Thyroid gland (tissue), 4 donors: ENCODE data around the gene PLCB4.

Source experiments
- POLR2A ChIP-seq, 2 donors: fragments of 450-650 bp; IDR thresholded peaks; one replicate each; pipeline ENCODE4 v1.6.1; 2017; ENCODE audit warnings: antibody characterized with exemption in 2 of 2, mild to moderate bottlenecking in 2 of 2, moderate library complexity in 1 of 2
- TF ChIP-seq, protein P1 (sequence below), 6 experiments: fragments of 200-600 bp in 3 of 6; fragments of 450-650 bp in 3 of 6; sonication (generic) in 3 of 6; IDR thresholded peaks; one replicate each; pipeline ENCODE4 v1.5.1; 2016 to 2019; ENCODE audit warnings: antibody characterized with exemption in 6 of 6, mild to moderate bottlenecking in 2 of 6, inconsistent platforms in 1 of 6, moderate library complexity in 1 of 6

DNA sequence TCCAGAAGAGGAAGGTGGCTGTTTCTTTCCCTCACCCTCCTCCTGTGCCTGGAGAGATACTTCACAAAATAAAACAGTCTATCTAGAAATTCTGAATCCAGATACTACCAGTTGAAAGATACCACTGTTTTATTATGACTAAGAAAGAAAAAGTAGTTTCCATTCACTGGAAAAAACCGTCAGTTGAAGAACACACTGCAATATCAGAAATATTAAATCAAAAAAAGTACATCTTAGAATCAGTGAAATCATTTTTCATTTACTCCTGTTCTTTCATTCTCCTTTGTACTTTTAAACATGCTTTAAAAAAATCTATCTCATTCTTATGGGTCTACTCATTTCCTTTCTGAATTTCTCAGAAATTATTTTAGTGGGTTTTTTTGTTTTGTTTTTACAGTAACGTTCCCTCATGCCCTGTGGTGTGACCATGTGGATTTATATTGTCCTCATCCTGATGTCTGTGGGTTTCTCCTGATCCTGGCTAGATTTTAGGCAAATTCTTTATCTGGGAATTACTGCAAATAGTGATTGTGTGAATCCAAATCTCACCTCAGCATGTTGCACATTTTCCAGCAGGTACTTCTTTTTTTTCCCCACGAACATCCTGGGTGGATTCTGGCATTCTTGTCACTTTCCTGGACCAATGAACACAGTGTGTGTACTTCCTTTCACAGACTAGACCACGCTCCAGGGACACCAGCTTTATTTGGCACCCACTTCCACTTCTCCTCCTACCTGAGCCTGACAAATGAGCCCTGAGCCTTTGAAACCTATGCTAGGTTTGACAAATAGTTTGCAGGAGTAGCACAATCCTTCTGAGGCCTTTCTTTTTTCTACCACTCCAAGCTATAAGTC is 331.5 kb downstream of the PLCB4 start:
- no peak for TF ChIP-seq POLR2A (IDR thresholded peaks at IDR 0.05)
- TF ChIP-seq, protein P1, sequence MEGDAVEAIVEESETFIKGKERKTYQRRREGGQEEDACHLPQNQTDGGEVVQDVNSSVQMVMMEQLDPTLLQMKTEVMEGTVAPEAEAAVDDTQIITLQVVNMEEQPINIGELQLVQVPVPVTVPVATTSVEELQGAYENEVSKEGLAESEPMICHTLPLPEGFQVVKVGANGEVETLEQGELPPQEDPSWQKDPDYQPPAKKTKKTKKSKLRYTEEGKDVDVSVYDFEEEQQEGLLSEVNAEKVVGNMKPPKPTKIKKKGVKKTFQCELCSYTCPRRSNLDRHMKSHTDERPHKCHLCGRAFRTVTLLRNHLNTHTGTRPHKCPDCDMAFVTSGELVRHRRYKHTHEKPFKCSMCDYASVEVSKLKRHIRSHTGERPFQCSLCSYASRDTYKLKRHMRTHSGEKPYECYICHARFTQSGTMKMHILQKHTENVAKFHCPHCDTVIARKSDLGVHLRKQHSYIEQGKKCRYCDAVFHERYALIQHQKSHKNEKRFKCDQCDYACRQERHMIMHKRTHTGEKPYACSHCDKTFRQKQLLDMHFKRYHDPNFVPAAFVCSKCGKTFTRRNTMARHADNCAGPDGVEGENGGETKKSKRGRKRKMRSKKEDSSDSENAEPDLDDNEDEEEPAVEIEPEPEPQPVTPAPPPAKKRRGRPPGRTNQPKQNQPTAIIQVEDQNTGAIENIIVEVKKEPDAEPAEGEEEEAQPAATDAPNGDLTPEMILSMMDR (IDR thresholded peaks at IDR 0.05): no peak
